Iris pigment epithelial cell (primary cell): Measurements from ENCODE around the gene RORC.

Source experiments
- DNase-seq: peaks from one replicate; pipeline ENCODE4 v3.0.0-alpha.2; 2011; ENCODE audit warnings: low read depth

RORC gene

GRCh38 chr1:151847867-151848596, 16.4 kb upstream of the RORC start:
- no peak for DNase-seq

GRCh38 chr1:151846686-151847237, 15.2 kb upstream of the RORC start:
- DNase-seq, result no peak

- peak; percentile 74 for DNase-seq
Measured at GRCh38 chr1:151846062-151846568, 14.5 kb upstream of the RORC start.

GRCh38 chr1:151843398-151843797, 11.8 kb upstream of the RORC start:
- no peak for DNase-seq

GRCh38 chr1:151841141-151841540, 9.5 kb upstream of the RORC start:
- DNase-seq, result peak; percentile 78

- DNase-seq, result no peak
Measured at GRCh38 chr1:151840421-151840820, 8.8 kb upstream of the RORC start.

- DNase-seq, result peak; percentile 16
Measured at GRCh38 chr1:151839457-151840403, 8.1 kb upstream of the RORC start, which contains the start of gene C2CD4D. C2CD4D (minus strand) TSS chr1:151839820; CDS start chr1:151838989, 831 bp downstream.

- no peak for DNase-seq
Measured at GRCh38 chr1:151839082-151839412, 7.4 kb upstream of the RORC start.

GRCh38 chr1:151838222-151839081, 6.8 kb upstream of the RORC start:
- peak; percentile 21 for DNase-seq

GRCh38 chr1:151837884-151838221, 6.3 kb upstream of the RORC start:
- DNase-seq, result no peak

- DNase-seq, result no peak
Measured at GRCh38 chr1:151837197-151837596, 5.6 kb upstream of the RORC start.

- DNase-seq, result no peak
Measured at GRCh38 chr1:151835596-151835995, 4.0 kb upstream of the RORC start.

GRCh38 chr1:151834239-151834638, 2.6 kb upstream of the RORC start:
- no peak for DNase-seq

- DNase-seq, result no peak
Measured at GRCh38 chr1:151833172-151833900, 1.7 kb upstream of the RORC start.

- peak; percentile 49 for DNase-seq
Measured at GRCh38 chr1:151832318-151832980, 847 bp upstream of the RORC start.

- no peak for DNase-seq
Measured at GRCh38 chr1:151831256-151831591, 378 bp downstream of the RORC start.

- DNase-seq, result no peak
Measured at GRCh38 chr1:151830055-151830454, 1.5 kb downstream of the RORC start.

- DNase-seq, result no peak
Measured at GRCh38 chr1:151829352-151830046, 2.1 kb downstream of the RORC start.

GRCh38 chr1:151828921-151829320, 2.7 kb downstream of the RORC start:
- peak; percentile 26 for DNase-seq

- no peak for DNase-seq
Measured at GRCh38 chr1:151827853-151828252, 3.7 kb downstream of the RORC start.
